Measurements from ENCODE around the gene ACSL1. TPM values are rescaled to one million over a fixed set of nuclear protein-coding genes. Genes with fewer than 3 reads are reported as not detected.

The ACSL1 gene
- total RNA-seq, 1 experiment from 2014 or later = 20.0 TPM

DNA sequence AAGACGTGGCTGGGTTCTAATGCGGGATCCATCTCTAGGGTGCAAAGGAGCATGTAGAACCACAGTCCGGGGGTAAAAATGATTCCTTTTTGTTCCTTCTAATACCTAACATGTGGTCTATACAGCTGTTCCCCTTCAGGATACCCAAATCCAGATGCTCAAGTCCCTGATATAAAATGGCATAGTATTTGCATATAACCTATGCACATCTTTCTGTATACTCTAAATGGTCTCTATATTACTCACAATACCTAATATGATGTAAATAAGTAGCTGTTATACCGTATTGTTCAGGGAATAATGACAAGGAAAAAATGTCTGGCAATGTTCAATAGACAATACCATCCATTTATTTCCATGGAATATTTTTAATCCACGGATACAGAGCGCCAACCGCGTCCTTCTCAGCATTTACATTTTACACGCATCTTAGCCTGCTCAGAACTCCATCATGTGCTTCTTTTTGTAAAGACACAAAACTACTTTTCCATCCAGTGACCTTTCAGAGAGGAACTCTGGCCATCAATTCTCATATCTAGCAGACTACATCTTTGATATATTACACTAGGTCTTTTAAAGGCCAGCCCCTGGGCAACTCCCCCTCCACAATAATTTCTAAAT, 31.9 kb downstream of the ACSL1 start:
- intact Hi-C loops (cut with micrococcal nuclease) = no loop called here
- DNase-seq = no peak
- Histone ChIP-seq H3K79me2 (ENCODE audit: low read length) (no peaks in the 10 kb centered on the region), H3K36me3 (ENCODE audit: low read depth, low read length) (no peaks in the 10 kb centered on the region), H2AFZ (ENCODE audit: low read length) (no peak overlapping the region), H3K4me3 (ENCODE audit: low read length) (no peak overlapping the region), H3K27me3 (ENCODE audit: low read length) (no peaks in the 10 kb centered on the region), H3F3A (ENCODE audit: low read length, unreplicated experiment) (no peaks in the 10 kb centered on the region), H4K20me1 (ENCODE audit: low read length) (no peaks in the 10 kb centered on the region), H3K9me2 (replicated peaks; ENCODE audit: low read length) (no peaks in the 10 kb centered on the region), H3K9me3 (ENCODE audit: low read length) (no peaks in the 10 kb centered on the region), H3K9ac (ENCODE audit: low read length) (no peak overlapping the region), H3K4me2 (ENCODE audit: low read length) (no peak overlapping the region), H3K4me1 (ENCODE audit: insufficient read depth, low read length) (peaks cover 11% of the 10 kb centered on the region), H3K27ac (ENCODE audit: low read length) (no peak overlapping the region)
- ChIA-PET CTCF (no interaction called here), POLR2A (ENCODE audit: unreplicated experiment) (no interaction called here)
- no peak for ATAC-seq
- TF ChIP-seq EZH2phosphoT487 (IDR thresholded peaks at IDR 0.05; ENCODE audit: borderline replicate concordance, low read length) = no peak
- TF ChIP-seq, protein P1, sequence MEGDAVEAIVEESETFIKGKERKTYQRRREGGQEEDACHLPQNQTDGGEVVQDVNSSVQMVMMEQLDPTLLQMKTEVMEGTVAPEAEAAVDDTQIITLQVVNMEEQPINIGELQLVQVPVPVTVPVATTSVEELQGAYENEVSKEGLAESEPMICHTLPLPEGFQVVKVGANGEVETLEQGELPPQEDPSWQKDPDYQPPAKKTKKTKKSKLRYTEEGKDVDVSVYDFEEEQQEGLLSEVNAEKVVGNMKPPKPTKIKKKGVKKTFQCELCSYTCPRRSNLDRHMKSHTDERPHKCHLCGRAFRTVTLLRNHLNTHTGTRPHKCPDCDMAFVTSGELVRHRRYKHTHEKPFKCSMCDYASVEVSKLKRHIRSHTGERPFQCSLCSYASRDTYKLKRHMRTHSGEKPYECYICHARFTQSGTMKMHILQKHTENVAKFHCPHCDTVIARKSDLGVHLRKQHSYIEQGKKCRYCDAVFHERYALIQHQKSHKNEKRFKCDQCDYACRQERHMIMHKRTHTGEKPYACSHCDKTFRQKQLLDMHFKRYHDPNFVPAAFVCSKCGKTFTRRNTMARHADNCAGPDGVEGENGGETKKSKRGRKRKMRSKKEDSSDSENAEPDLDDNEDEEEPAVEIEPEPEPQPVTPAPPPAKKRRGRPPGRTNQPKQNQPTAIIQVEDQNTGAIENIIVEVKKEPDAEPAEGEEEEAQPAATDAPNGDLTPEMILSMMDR (conservative IDR thresholded peaks at IDR 0.05; ENCODE audit: low read depth, low read length) = no peak
- no peak for TF ChIP-seq EZH2 (IDR thresholded peaks at IDR 0.05; ENCODE audit: low read length, unreplicated experiment)
- no TSS peak for BruUV-seq (replicated peaks)

DNA sequence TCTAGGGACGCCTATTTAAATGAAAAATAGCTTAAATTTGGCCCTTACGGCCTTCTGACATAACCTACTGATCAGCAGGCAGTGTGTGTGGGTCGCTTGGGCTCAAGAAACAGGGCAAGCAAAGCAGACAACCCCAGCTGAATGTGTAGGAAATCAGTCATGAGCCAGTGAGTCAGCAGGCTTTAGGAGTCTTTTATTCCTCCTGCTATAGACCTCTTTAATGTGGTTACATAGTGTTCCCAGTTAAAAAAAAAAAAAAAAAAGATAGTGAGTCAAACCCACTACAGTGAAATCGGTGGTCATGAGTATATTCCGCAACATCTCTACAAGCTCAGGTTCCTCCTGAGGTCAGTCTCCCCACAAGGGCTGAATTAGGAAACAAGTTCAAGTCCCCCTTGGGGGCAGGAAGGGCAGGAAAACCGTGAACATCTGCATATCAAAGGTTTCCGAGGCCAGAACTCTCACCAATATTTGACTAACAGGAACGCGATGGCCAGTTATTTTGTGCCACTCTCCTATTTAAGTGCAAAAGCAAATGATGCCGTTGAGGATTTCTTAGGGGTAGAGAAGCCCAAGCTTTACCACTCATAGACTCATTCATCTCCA, 32.7 kb downstream of the ACSL1 start:
- Histone ChIP-seq H3K36me3 (ENCODE audit: low read depth, low read length) (no peaks in the 10 kb centered on the region), H3K9me3 (ENCODE audit: low read length) (no peaks in the 10 kb centered on the region), H3K79me2 (ENCODE audit: low read length) (no peaks in the 10 kb centered on the region), H3K27me3 (ENCODE audit: low read length) (no peaks in the 10 kb centered on the region), H2AFZ (ENCODE audit: low read length) (no peak overlapping the region), H3K4me2 (ENCODE audit: low read length) (peak overlapping the region; percentile 17; the same call in 1 of the 2 replicates), H3K9me2 (replicated peaks; ENCODE audit: low read length) (no peaks in the 10 kb centered on the region), H4K20me1 (ENCODE audit: low read length) (no peaks in the 10 kb centered on the region), H3F3A (ENCODE audit: low read length, unreplicated experiment) (no peaks in the 10 kb centered on the region), H3K9ac (ENCODE audit: low read length) (no peak overlapping the region), H3K27ac (ENCODE audit: low read length) (peak overlapping the region; percentile 38), H3K4me3 (ENCODE audit: low read length) (no peak overlapping the region), H3K4me1 (ENCODE audit: insufficient read depth, low read length) (peaks cover 13% of the 10 kb centered on the region)
- intact Hi-C loops (cut with micrococcal nuclease) = no loop called here
- ATAC-seq (peak; percentile 98), DNase-seq (peak; percentile 76)
- CTCF ChIA-PET = no interaction called here
- POLR2A ChIA-PET (ENCODE audit: unreplicated experiment) = no interaction called here
- TF ChIP-seq EZH2 (IDR thresholded peaks at IDR 0.05; ENCODE audit: low read length, unreplicated experiment) (no peak), EZH2phosphoT487 (IDR thresholded peaks at IDR 0.05; ENCODE audit: borderline replicate concordance, low read length) (no peak)
- TF ChIP-seq, protein P1 (conservative IDR thresholded peaks at IDR 0.05; ENCODE audit: low read depth, low read length) = no peak
- BruUV-seq (replicated peaks) = no TSS peak

DNA sequence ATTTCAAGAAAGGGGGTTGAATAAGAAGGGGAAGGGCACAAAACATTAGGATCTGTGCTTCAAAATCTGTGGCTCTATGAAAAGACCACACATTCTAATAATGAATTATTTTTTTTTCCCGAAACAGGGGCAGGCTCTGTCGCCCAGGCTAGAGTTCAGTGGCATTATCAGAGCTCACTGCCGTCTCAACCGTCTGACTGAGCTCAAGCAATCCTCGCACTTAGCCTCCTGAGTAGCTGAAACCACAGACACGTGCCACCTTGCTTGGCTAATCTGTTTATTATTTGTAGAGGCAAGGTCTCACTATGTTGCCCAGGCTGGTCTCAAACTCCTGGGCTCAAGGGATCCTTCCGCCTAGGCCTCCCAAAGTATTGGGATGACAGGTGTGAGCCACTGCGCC, 33.4 kb downstream of the ACSL1 start:
- DNase-seq = no peak
- intact Hi-C loops (cut with micrococcal nuclease) = no loop called here

More for the DNA sequence above, 33.4 kb downstream of the ACSL1 start:
- no peaks in the 10 kb centered on the region for H3F3A ChIP-seq (ENCODE audit: low read length, unreplicated experiment)
- ChIA-PET CTCF (no interaction called here), POLR2A (ENCODE audit: unreplicated experiment) (no interaction called here)
- H3K4me2 ChIP-seq (ENCODE audit: low read length) = no peak overlapping the region
- H3K4me3 ChIP-seq (ENCODE audit: low read length) = no peak overlapping the region
- peaks cover 14% of the 10 kb centered on the region for H3K4me1 ChIP-seq (ENCODE audit: insufficient read depth, low read length)
- H2AFZ ChIP-seq (ENCODE audit: low read length) = no peak overlapping the region
- H3K27ac ChIP-seq (ENCODE audit: low read length) = peak overlapping the region; percentile 38; the same call in 1 of the 2 replicates
- H3K79me2 ChIP-seq (ENCODE audit: low read length) = no peaks in the 10 kb centered on the region
- H4K20me1 ChIP-seq (ENCODE audit: low read length) = no peaks in the 10 kb centered on the region
- no peaks in the 10 kb centered on the region for H3K9me2 ChIP-seq (replicated peaks; ENCODE audit: low read length)
- H3K9me3 ChIP-seq (ENCODE audit: low read length) = no peaks in the 10 kb centered on the region
- H3K9ac ChIP-seq (ENCODE audit: low read length) = no peak overlapping the region
- no peak for ATAC-seq
- H3K27me3 ChIP-seq (ENCODE audit: low read length) = no peaks in the 10 kb centered on the region
- no peaks in the 10 kb centered on the region; the same call in 1 of the 2 replicates for H3K36me3 ChIP-seq (ENCODE audit: low read depth, low read length)
- TF ChIP-seq EZH2phosphoT487 (IDR thresholded peaks at IDR 0.05; ENCODE audit: borderline replicate concordance, low read length) (no peak), EZH2 (IDR thresholded peaks at IDR 0.05; ENCODE audit: low read length, unreplicated experiment) (no peak)
- TF ChIP-seq, protein P1 (conservative IDR thresholded peaks at IDR 0.05; ENCODE audit: low read depth, low read length) = no peak
- no TSS peak for BruUV-seq (replicated peaks)
